ENCODE data around the gene SLC1A1.

The SLC1A1 gene

DNA sequence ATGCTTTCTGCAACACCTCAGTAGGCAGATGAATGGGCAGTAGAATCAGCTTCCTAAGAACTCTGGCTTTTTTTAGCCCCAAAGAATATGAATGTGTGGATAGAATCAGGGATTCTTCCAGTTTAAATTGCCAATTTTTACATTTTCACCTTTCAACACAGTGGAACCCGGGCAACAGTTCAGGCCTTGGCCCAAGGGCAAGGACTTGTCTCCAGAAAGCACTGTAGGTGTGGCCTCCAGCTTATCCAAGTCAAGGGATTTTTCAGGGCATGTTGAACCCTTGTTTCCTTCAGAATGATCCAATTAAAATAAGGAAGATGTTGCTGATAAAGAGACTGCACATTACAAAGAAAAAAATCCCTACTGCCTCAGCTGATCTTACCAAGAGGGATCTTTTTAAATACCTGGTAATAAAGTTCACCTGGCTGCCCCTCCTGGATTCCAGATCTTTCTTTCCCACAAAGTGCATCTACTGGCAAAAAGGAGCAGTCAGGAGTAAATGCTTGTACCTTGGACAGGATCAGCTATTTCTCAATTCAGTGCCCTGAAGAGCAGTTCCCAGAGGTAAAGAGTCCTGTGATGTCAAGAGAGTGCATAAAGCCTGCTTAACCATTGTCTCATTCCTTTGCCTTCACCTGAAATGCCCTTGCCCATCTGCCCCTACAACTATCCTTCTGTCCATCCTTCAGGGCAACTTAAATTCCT is 91.7 kb downstream of the SLC1A1 start:
- DNase-seq, result no peak

DNA sequence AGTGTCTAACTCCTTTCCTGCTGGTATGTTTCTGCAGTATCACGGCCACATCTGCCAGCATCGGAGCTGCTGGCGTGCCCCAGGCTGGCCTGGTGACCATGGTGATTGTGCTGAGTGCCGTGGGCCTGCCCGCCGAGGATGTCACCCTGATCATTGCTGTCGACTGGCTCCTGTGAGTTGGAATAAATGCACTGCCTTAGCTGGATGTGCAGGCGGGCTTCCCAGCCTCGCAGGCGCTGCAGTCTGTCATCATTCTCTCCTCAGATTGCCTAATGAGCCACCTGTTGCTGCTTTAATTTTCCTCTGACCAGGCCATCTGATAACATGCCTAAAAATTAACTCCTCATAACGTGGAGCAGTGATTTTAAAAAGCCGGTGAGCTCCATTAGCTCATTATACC is 92.7 kb downstream of the SLC1A1 start:
- no peak for DNase-seq

DNA sequence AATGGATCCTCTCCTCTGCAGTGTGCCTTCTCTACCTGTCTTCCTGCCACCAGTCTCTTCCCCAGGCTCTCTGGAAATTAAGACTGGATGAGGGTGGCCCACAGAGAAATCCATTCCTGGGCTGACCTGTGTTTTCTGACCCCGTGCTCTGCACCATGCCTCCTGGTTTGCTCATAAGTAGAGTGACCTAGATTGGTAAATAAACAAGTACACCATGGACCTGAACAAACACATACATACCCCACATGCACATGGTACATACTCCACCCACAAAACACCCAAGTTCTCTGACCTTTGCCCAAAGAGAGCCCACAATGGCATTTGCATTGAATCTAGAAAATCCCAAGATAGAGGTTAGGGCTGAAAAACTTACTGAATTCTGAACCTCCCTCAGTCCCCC is 94.4 kb downstream of the SLC1A1 start:
- DNase-seq, result no peak

GRCh38 chr9:4585135-4585534 is 94.9 kb downstream of the SLC1A1 start:
- DNase-seq, result no peak

GRCh38 chr9:4588721-4589120 is 98.5 kb downstream of the SLC1A1 start:
- DNase-seq, result no peak

- DNase-seq, result no peak
Measured at GRCh38 chr9:4590430-4591122, 100.3 kb downstream of the SLC1A1 start.

DNA sequence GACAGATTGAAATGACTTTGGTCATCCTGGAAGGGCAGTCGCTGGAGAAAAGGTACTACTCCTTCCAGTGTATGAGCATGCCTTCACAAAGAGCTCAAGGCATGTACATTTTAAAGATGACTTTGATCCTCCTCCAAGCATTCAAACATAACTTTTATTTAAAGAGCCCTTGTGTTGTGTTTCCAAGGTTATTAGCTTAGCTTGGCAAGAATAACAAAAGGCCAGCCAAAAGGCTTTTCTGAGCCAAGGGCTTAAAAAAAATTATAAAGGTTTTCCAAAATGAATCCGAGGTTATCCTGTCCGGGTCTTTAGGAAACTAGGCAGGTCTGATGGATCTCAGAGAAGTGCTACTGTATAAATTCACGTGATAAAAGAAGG is 100.8 kb downstream of the SLC1A1 start:
- DNase-seq, result no peak

- DNase-seq, result no peak
Measured at GRCh38 chr9:4592295-4592694, 102.0 kb downstream of the SLC1A1 start.

DNA sequence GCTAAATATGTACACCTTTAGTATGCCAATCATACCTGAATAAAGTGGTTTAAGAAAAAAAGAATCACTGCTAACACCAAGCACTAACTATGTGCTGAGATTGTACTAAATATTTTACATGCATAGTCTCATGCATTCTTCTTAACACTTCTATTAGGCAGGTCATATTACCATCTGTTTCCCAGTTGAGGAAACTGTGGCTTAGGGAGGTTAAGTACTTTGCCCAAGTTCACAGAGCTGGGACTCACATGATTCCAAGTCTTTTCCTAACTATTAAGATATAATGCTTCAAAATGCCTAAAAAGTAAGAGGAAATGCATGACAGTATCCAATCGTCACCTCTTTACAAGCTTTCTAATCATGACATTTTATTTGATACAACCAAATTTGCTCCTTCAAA is 102.6 kb downstream of the SLC1A1 start:
- no peak for DNase-seq

DNA sequence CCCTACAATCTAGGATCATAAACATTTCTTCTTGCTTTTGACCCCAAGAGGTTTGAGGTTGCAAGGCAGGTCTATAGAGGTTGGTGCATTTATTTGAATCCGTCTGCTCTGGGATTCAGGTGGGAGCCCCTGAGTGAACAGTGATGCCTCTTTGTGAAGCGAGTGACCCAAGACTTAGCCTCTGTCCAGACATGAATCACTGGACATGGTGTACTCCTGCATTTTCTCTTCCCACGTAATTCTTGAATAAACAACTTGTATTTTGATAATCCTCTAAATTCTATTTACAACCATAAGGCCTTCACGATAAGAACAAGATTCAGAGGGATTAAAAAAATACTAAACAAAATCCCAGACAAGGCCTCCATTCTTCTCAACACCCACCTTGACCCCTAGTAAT is 104.3 kb downstream of the SLC1A1 start:
- DNase-seq, result no peak

DNA sequence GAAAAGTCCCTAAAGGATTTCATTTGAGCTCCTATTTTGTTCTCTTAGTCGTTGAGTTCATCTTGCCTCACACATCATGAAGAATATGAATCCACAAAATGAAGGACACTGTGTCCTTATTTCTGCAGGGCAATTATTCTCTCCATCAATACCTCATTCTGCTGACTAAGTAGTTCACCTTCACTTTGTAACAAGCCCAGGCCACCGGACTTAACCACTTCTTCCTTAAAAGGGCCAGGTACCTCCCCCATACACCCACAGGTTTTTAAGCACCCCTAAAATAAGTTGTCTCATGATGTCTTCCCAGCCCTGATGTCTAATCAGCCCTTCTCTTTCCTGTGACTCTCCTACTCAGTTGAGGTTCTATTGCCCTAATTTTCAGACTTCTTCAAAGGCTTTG is 104.7 kb downstream of the SLC1A1 start:
- no peak for DNase-seq

DNA sequence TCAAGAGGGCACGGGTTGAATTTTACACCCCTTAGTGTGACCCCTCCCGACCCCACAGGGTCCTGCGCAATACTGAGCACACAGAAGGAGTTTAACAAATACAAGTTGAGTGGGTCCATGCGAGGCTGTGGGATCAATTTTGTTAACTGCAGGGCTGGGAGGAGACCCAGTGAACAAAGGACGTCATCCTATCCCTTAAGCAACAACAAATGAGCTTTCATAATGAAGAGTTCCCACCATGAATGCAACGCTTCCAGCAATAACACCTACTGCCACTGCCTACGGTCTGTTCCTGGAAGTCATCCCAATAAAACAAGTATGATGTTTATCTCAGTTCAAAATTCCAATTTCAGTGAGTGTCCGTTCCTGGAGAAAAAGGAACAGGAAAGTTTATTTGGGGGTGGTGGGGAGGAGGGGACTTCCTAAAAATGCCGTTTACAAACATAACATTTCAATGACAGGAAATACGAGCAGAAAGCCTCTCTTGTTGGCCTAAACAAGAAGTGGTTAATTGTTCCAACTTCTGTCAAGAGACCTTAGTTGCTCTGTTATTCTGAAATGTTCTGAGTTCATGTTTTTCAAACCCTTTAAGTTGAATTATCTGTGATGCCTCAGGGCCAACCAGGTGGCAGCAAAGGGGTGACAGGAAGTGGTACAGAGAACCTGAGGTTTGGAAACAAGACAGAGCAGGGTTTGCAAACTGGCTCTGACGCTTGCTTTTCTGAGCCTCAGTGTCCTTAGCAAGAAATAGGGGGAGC is 106.1 kb downstream of the SLC1A1 start:
- peak in 2 of 4 experiments; percentile 15 for DNase-seq

- DNase-seq, result no peak
Measured at GRCh38 chr9:4600368-4600767, 110.1 kb downstream of the SLC1A1 start.

- DNase-seq, result no peak
Measured at GRCh38 chr9:4603830-4604229, 113.6 kb downstream of the SLC1A1 start.

DNA sequence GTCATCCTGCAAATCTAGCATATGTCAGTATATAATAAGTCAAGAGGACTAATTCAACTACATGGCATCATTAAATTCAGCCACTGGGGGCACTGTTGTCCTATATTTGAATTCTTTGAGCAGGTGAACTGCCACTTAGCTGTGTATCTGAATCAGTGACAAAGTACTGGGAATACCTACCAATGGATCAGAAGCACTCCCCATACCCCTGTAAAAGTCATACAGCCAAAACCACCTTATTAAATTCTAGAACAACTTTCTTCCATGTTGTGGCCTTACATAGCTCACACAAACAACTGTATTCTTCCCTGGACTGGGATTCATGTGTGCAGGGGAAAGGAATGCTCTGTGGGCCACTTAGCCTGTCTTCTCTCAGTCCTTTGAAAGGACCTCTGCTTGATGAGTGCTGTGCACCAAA is 114.4 kb downstream of the SLC1A1 start:
- peak; percentile 9 to 38 (median 30) for DNase-seq

DNA sequence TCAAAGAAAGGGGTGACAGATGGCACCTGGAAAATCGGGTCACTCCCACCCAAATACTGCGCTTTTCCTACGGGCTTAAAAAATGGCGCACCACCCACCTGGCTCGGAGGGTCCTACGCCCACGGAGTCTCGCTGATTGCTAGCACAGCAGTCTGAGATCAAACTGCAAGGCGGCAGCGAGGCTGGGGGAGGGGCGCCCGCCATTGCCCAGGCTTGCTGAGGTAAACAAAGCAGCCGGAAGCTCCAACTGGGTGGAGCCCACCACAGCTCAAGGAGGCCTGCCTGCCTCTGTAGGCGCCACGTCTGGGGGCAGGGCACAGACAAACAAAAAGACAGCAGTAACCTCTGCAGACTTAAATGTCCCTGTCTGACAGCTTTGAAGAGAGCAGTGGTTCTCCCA is 115.8 kb downstream of the SLC1A1 start:
- DNase-seq, result peak in 2 of 4 experiments; percentile 1 to 6

- DNase-seq, result no peak
Measured at GRCh38 chr9:4614627-4615026, 124.4 kb downstream of the SLC1A1 start.

- DNase-seq, result no peak
Measured at GRCh38 chr9:4615251-4615650, 125.0 kb downstream of the SLC1A1 start.

DNA sequence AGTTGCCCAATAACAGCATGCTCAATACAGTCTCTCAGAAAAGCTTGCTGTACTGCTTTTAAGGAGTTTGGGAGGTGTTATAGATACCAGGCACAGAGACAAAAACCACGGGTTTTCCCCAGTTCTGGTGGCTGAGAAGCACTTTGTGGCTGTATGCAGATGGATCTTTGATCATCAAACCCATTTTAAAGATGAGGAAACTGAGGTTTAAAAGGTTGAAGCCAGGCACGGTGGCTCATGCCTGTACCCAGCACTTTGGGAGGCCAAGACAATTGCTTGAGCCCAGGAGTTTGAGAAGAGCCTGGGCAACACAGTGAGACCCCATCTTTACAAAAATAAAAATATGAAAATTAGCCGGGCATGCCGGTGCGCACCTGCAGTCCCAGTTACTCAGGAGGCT is 125.5 kb downstream of the SLC1A1 start:
- no peak for DNase-seq

DNA sequence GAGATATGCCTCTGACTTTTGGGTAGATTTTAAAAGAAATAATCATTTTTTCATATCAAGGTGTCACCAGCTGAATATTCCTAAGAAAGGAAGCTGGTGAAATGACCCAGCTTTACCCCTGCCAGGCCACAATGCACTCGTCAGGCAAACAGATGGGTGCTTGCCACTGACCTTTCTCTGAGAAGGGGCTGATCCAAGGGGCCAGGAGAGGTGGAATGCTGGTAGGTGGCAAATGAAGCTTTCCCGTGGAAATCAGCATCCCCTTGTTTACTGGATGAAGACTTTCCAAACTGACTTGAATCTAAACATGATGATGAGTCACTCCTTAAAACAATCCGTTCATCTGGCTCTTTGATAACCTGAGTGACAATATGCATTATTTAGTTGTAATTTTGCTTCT is 127.5 kb downstream of the SLC1A1 start:
- DNase-seq, result no peak

DNA sequence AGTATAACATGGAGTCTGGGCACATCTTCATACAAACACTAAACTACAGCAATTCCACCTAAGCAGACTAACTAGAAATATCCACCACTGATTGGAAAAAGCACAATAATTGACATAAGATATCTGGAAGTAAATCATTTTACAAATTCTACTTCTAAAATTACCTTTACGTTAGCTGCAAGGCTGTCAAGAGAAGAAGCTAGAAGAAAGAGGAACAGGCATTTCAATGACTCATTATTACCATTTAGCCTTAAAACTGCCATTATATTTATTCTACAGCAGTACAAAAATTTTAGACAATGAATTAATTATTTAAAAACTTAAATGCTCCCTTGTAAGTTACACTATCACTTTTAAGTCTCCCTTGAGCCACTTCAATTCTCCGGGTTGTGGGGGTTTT is 128.4 kb downstream of the SLC1A1 start:
- DNase-seq, result no peak

GRCh38 chr9:4620057-4620765 is 129.9 kb downstream of the SLC1A1 start:
- DNase-seq, result no peak

GRCh38 chr9:4620881-4621555 is 130.8 kb downstream of the SLC1A1 start:
- DNase-seq, result no peak
